ENCODE results near the gene HNRNPUL2. TPM values are rescaled to one million over a fixed set of nuclear protein-coding genes. Genes with fewer than 3 reads are reported as not detected.
A peak's percentile ranks its signal among the peaks of the same experiment; 100 is the strongest.

The HNRNPUL2 gene
- polyA plus RNA-seq, 1 experiment = 28.2 TPM

GRCh38 chr11:62710001-62710345 lies 17.3 kb downstream of the HNRNPUL2 start:
- Histone ChIP-seq H3K4me3 (ENCODE audit: low read depth, low read length) (peak overlapping the region; percentile 52), H3K27me3 (ENCODE audit: control insufficient read depth, insufficient read depth, low read length) (no peaks in the 10 kb centered on the region), H3K27ac (ENCODE audit: low read depth, low read length) (peak overlapping the region; percentile 91), H3K9me3 (ENCODE audit: control insufficient read depth, insufficient read depth, low read length) (no peaks in the 10 kb centered on the region)
- TF ChIP-seq, protein P1, sequence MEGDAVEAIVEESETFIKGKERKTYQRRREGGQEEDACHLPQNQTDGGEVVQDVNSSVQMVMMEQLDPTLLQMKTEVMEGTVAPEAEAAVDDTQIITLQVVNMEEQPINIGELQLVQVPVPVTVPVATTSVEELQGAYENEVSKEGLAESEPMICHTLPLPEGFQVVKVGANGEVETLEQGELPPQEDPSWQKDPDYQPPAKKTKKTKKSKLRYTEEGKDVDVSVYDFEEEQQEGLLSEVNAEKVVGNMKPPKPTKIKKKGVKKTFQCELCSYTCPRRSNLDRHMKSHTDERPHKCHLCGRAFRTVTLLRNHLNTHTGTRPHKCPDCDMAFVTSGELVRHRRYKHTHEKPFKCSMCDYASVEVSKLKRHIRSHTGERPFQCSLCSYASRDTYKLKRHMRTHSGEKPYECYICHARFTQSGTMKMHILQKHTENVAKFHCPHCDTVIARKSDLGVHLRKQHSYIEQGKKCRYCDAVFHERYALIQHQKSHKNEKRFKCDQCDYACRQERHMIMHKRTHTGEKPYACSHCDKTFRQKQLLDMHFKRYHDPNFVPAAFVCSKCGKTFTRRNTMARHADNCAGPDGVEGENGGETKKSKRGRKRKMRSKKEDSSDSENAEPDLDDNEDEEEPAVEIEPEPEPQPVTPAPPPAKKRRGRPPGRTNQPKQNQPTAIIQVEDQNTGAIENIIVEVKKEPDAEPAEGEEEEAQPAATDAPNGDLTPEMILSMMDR (IDR thresholded peaks at IDR 0.05; ENCODE audit: low read depth, low read length) = no peak
- ChIA-PET CTCF (interaction anchor here (0.5 kb wide), 1 partner anchor 12 kb away, joined by 3 read pairs; no protein-coding TSS in a partner anchor), POLR2A (interaction anchor here (1.0 to 2.7 kb wide), 5 partner anchors 17 to 171 kb away, joined by 3 to 17 read pairs (median 10); partner anchors contain the start of genes C11orf98, CSKMT, HNRNPUL2 and LRRN4CL)
- DNase-seq (ENCODE audit: low read depth, low spot score) = no peak

GRCh38 chr11:62709247-62710000 lies 17.8 kb downstream of the HNRNPUL2 start:
- TF ChIP-seq, protein P1 (IDR thresholded peaks at IDR 0.05; ENCODE audit: low read depth, low read length) = no peak
- POLR2A ChIA-PET = interaction anchor here (0.6 to 2.7 kb wide), 6 partner anchors 18 to 171 kb away, joined by 3 to 17 read pairs (median 9); partner anchors contain the start of genes C11orf98, CSKMT, HNRNPUL2 and LRRN4CL
- H3K4me3 ChIP-seq (ENCODE audit: low read depth, low read length) = peak overlapping the region; percentile 52
- no peaks in the 10 kb centered on the region for H3K27me3 ChIP-seq (ENCODE audit: control insufficient read depth, insufficient read depth, low read length)
- H3K9me3 ChIP-seq (ENCODE audit: control insufficient read depth, insufficient read depth, low read length) = no peaks in the 10 kb centered on the region
- peak; percentile 93 for DNase-seq (ENCODE audit: low read depth, low spot score)
- H3K27ac ChIP-seq (ENCODE audit: low read depth, low read length) = peak overlapping the region; percentile 91
- CTCF ChIA-PET = interaction anchor here (0.5 to 1.3 kb wide), 2 partner anchors 12 to 17 kb away, joined by 3 to 4 read pairs; no protein-coding TSS in a partner anchor

GRCh38 chr11:62708793-62709192 lies 18.5 kb downstream of the HNRNPUL2 start:
- H3K9me3 ChIP-seq (ENCODE audit: control insufficient read depth, insufficient read depth, low read length) = no peaks in the 10 kb centered on the region
- peak overlapping the region; percentile 11 for H3K27ac ChIP-seq (ENCODE audit: low read depth, low read length)
- TF ChIP-seq, protein P1 (IDR thresholded peaks at IDR 0.05; ENCODE audit: low read depth, low read length) = no peak
- CTCF ChIA-PET = interaction anchor here (1.3 kb wide), 1 partner anchor 16 kb away, joined by 4 read pairs; no protein-coding TSS in a partner anchor
- peak overlapping the region; percentile 41 for H3K4me3 ChIP-seq (ENCODE audit: low read depth, low read length)
- DNase-seq (ENCODE audit: low read depth, low spot score) = no peak
- no peaks in the 10 kb centered on the region for H3K27me3 ChIP-seq (ENCODE audit: control insufficient read depth, insufficient read depth, low read length)
- POLR2A ChIA-PET = interaction anchor here (0.6 to 2.7 kb wide), 8 partner anchors 18 to 172 kb away, joined by 3 to 17 read pairs (median 6); partner anchors contain the start of genes C11orf98, CSKMT, HNRNPUL2 and LRRN4CL

DNA sequence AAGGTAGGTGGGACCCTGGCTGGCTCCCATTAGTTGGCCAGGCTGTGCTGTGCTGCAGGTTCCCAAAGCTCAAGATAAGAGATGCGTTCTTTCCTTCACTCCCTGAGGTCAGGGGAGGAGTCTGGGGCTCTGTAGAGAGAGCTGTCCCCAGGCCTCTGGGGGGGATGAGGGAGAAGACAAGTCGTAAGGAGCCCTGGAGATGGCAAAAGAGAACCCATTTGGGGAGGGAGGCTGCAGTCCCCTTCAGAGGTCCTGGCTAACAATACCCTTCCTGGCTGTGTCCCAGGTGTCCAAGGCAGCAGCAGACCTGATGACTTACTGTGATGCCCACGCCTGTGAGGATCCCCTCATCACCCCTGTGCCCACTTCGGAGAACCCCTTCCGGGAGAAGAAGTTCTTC lies 18.9 kb downstream of the HNRNPUL2 start:
- ChIA-PET POLR2A (interaction anchor here (1.4 to 2.7 kb wide), 6 partner anchors 19 to 133 kb away, joined by 4 to 17 read pairs (median 9); partner anchors contain the start of genes C11orf98, CSKMT, HNRNPUL2 and LRRN4CL), CTCF (interaction anchor here (1.3 kb wide), 1 partner anchor 16 kb away, joined by 4 read pairs; no protein-coding TSS in a partner anchor)
- Histone ChIP-seq H3K27me3 (ENCODE audit: control insufficient read depth, insufficient read depth, low read length) (no peaks in the 10 kb centered on the region), H3K27ac (ENCODE audit: low read depth, low read length) (no peak overlapping the region), H3K9me3 (ENCODE audit: control insufficient read depth, insufficient read depth, low read length) (no peaks in the 10 kb centered on the region), H3K4me3 (ENCODE audit: low read depth, low read length) (no peak overlapping the region)
- DNase-seq (ENCODE audit: low read depth, low spot score) = no peak
- TF ChIP-seq, protein P1 (IDR thresholded peaks at IDR 0.05; ENCODE audit: low read depth, low read length) = no peak

All from AG04450 (cell line).